ENCODE results near the gene KIFC3.

- TF ChIP-seq POLR2A (IDR thresholded peaks at IDR 0.05) (no peak), CTCF (IDR thresholded peaks at IDR 0.05) (no peak), EP300 (IDR thresholded peaks at IDR 0.05) (no peak)
These were observed 76.3 kb downstream of the KIFC3 start for GRCh38 chr16:57725976-57726375.
